ENCODE measurements around the gene ENKUR.

DNA sequence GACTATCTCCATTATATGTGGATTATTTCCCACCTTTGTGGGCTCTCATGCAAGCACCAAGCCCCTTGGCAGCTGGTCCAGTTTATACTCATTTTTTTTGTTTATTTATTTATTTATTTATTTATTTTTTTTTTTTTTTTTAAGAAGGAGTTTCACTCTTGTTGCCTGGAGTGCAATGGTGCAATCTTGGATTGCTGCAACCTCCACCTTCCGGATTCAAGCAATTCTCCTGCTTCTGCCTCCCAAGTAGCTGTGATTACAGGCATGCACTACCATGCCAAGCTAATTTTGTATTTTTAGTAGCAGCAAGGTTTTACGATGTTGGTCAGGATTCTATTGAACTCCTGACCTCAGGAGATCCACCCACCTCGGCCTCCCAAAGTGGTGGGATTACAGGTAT, 66.3 kb downstream of the ENKUR start:
- TF ChIP-seq, protein P1, sequence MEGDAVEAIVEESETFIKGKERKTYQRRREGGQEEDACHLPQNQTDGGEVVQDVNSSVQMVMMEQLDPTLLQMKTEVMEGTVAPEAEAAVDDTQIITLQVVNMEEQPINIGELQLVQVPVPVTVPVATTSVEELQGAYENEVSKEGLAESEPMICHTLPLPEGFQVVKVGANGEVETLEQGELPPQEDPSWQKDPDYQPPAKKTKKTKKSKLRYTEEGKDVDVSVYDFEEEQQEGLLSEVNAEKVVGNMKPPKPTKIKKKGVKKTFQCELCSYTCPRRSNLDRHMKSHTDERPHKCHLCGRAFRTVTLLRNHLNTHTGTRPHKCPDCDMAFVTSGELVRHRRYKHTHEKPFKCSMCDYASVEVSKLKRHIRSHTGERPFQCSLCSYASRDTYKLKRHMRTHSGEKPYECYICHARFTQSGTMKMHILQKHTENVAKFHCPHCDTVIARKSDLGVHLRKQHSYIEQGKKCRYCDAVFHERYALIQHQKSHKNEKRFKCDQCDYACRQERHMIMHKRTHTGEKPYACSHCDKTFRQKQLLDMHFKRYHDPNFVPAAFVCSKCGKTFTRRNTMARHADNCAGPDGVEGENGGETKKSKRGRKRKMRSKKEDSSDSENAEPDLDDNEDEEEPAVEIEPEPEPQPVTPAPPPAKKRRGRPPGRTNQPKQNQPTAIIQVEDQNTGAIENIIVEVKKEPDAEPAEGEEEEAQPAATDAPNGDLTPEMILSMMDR (IDR thresholded peaks at IDR 0.05), result no peak
- TF ChIP-seq POLR2A (IDR thresholded peaks at IDR 0.05), result no peak

Measured in tibial nerve (tissue), 3 donors.